Measurements from ENCODE around the gene EMC10.

- TF ChIP-seq EZH2 (IDR thresholded peaks at IDR 0.05; ENCODE audit: borderline replicate concordance) (no peak), CTCF (IDR thresholded peaks at IDR 0.05; ENCODE audit: poor library complexity) (no peak)
These were observed 12.3 kb downstream of the EMC10 start for GRCh38 chr19:50488389-50489194.
